ENCODE measurements around the gene ARSB. TPM values are rescaled to one million over a fixed set of nuclear protein-coding genes. Genes with fewer than 3 reads are reported as not detected.

ARSB gene
- total RNA-seq, 1 donor from 2014 or later: 14.3 TPM

GRCh38 chr5:78837836-78838235 is 147.3 kb downstream of the ARSB start:
- no peak overlapping the region for H3K4me3 ChIP-seq
- no peak overlapping the region for H3K27ac ChIP-seq (replicated peaks)
- no peaks in the 10 kb centered on the region for H3K4me1 ChIP-seq
- no peak for DNase-seq
- no peak for TF ChIP-seq CTCF (IDR thresholded peaks at IDR 0.05; ENCODE audit: borderline replicate concordance)
- H3K36me3 ChIP-seq: no peaks in the 10 kb centered on the region
- intact Hi-C loops (cut with micrococcal nuclease): no loop called here
- H3K27me3 ChIP-seq (ENCODE audit: low read depth): no peaks in the 10 kb centered on the region
- H3K9me3 ChIP-seq (replicated peaks): no peaks in the 10 kb centered on the region

- no peaks in the 10 kb centered on the region for H3K27me3 ChIP-seq (ENCODE audit: low read depth)
- no peak for DNase-seq
- TF ChIP-seq CTCF (IDR thresholded peaks at IDR 0.05; ENCODE audit: borderline replicate concordance): no peak
- H3K4me3 ChIP-seq: no peak overlapping the region
- no peak overlapping the region for H3K27ac ChIP-seq (replicated peaks)
- H3K9me3 ChIP-seq (replicated peaks): no peaks in the 10 kb centered on the region
- no peaks in the 10 kb centered on the region for H3K36me3 ChIP-seq
- intact Hi-C loops (cut with micrococcal nuclease): no loop called here
- peaks cover 10% of the 10 kb centered on the region for H3K4me1 ChIP-seq
Observed at GRCh38 chr5:78835176-78835575, 149.9 kb downstream of the ARSB start.

- no peak overlapping the region for H3K27ac ChIP-seq (replicated peaks)
- intact Hi-C loops (cut with micrococcal nuclease): no loop called here
- peaks cover 16% of the 10 kb centered on the region for H3K4me1 ChIP-seq
- DNase-seq: no peak
- peaks cover 7% of the 10 kb centered on the region for H3K9me3 ChIP-seq (replicated peaks)
- TF ChIP-seq CTCF (IDR thresholded peaks at IDR 0.05; ENCODE audit: borderline replicate concordance): no peak
- no peaks in the 10 kb centered on the region for H3K27me3 ChIP-seq (ENCODE audit: low read depth)
- no peak overlapping the region for H3K4me3 ChIP-seq
- no peaks in the 10 kb centered on the region for H3K36me3 ChIP-seq
Observed at GRCh38 chr5:78833284-78833683, 151.8 kb downstream of the ARSB start.

GRCh38 chr5:78830528-78831046 is 154.5 kb downstream of the ARSB start:
- peak overlapping the region; percentile 31 for H3K27ac ChIP-seq (replicated peaks)
- no peak for DNase-seq
- H3K4me1 ChIP-seq: peaks cover 16% of the 10 kb centered on the region
- peaks cover 7% of the 10 kb centered on the region for H3K9me3 ChIP-seq (replicated peaks)
- no peak for TF ChIP-seq CTCF (IDR thresholded peaks at IDR 0.05; ENCODE audit: borderline replicate concordance)
- H3K36me3 ChIP-seq: no peaks in the 10 kb centered on the region
- H3K4me3 ChIP-seq: no peak overlapping the region
- intact Hi-C loops (cut with micrococcal nuclease): no loop called here
- no peaks in the 10 kb centered on the region for H3K27me3 ChIP-seq (ENCODE audit: low read depth)

- Histone ChIP-seq H3K27me3 (ENCODE audit: low read depth) (no peaks in the 10 kb centered on the region), H3K4me3 (no peak overlapping the region), H3K36me3 (no peaks in the 10 kb centered on the region), H3K9me3 (replicated peaks) (peaks cover 7% of the 10 kb centered on the region), H3K27ac (replicated peaks) (peak overlapping the region; percentile 31), H3K4me1 (peaks cover 16% of the 10 kb centered on the region)
- peak; percentile 81 for DNase-seq
- TF ChIP-seq CTCF (IDR thresholded peaks at IDR 0.05; ENCODE audit: borderline replicate concordance): no peak
- intact Hi-C loops (cut with micrococcal nuclease): no loop called here
Observed at GRCh38 chr5:78829811-78830527, 155.1 kb downstream of the ARSB start.

Measured in left ventricle myocardium inferior (tissue), 1 donor.